Measurements from ENCODE around the gene HOXD8. TPM values are rescaled to one million over a fixed set of nuclear protein-coding genes. Genes with fewer than 3 reads are reported as not detected.

The HOXD8 gene
- total RNA-seq, 1 experiment from 2014 or later: 1.9 TPM

DNA sequence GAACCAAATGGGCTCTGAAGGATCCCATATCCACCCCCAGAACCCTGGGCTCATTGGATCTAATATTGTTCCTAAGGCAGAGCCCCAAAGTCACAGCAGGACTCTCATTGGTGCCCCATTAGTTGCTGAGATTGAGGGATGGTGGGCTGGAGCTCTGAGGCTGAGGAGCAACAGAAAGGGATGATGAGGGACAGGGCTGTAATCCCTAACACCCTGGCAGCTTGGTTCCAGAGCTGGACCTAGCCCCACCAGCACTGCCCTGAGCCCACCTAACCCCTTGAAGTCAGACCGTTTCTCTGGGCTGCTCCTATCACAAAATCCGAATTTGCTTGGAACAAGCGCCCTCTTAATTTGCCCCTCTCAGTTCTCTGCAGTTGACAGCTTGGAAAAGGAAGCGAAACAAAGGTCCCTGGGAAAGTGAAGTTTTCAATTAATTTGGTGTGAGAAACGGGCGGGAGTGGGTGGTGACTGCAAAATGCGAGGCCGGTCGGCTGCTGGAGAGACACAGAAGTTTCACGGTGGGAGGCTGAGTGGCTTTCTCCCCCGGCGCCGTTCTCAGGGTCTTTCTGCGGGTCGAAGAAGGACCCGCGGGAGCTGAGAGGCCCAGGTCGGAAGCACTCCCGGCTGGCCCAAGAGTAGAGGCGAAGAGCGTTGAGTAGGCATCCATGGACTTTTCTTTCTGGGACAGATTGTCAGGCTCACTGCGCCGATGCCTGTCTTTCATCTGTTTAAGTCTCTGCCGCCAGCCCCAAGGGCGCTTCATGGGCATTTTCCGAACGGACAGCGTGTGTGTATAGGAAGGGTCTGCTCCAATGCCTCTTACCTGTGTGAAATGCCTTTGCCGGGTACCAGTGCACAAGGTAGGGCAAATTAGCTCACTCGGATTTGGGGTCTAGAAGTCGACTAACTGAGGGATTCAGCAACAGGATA lies 37.9 kb upstream of the HOXD8 start:
- no peak for TF ChIP-seq EZH2 (IDR thresholded peaks at IDR 0.05; ENCODE audit: low read length, unreplicated experiment)
- TF ChIP-seq, protein P1, sequence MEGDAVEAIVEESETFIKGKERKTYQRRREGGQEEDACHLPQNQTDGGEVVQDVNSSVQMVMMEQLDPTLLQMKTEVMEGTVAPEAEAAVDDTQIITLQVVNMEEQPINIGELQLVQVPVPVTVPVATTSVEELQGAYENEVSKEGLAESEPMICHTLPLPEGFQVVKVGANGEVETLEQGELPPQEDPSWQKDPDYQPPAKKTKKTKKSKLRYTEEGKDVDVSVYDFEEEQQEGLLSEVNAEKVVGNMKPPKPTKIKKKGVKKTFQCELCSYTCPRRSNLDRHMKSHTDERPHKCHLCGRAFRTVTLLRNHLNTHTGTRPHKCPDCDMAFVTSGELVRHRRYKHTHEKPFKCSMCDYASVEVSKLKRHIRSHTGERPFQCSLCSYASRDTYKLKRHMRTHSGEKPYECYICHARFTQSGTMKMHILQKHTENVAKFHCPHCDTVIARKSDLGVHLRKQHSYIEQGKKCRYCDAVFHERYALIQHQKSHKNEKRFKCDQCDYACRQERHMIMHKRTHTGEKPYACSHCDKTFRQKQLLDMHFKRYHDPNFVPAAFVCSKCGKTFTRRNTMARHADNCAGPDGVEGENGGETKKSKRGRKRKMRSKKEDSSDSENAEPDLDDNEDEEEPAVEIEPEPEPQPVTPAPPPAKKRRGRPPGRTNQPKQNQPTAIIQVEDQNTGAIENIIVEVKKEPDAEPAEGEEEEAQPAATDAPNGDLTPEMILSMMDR (conservative IDR thresholded peaks at IDR 0.05; ENCODE audit: low read depth, low read length): no peak
- no peak for TF ChIP-seq EZH2phosphoT487 (IDR thresholded peaks at IDR 0.05; ENCODE audit: borderline replicate concordance, low read length)
- DNase-seq: no peak
- no peak overlapping the region for H3K4me3 ChIP-seq (ENCODE audit: low read length)
- POLR2A ChIA-PET (ENCODE audit: unreplicated experiment): interaction anchor here (0.6 kb wide), 1 partner anchor 224 kb away, joined by 3 read pairs; no protein-coding TSS in a partner anchor
- no peak overlapping the region for H3K9ac ChIP-seq (ENCODE audit: low read length)
- no peaks in the 10 kb centered on the region for H3K36me3 ChIP-seq (ENCODE audit: low read depth, low read length)
- no peak overlapping the region for H3K4me2 ChIP-seq (ENCODE audit: low read length)
- intact Hi-C loops (cut with micrococcal nuclease): loop anchor here (10.0 kb wide), 1 partner anchor 1057 kb away; no protein-coding TSS in a partner anchor
- no peaks in the 10 kb centered on the region for H4K20me1 ChIP-seq (ENCODE audit: low read length)
- H3K9me2 ChIP-seq (replicated peaks; ENCODE audit: low read length): no peaks in the 10 kb centered on the region
- no peaks in the 10 kb centered on the region for H3K79me2 ChIP-seq (ENCODE audit: low read length)
- H3K4me1 ChIP-seq (ENCODE audit: insufficient read depth, low read length): peaks cover 7% of the 10 kb centered on the region; the same call in 1 of the 2 replicates
- CTCF ChIA-PET: no interaction called here
- no peaks in the 10 kb centered on the region for H3F3A ChIP-seq (ENCODE audit: low read length, unreplicated experiment)
- H3K9me3 ChIP-seq (ENCODE audit: low read length): no peaks in the 10 kb centered on the region
- no TSS peak for BruUV-seq (replicated peaks)
- H3K27ac ChIP-seq (ENCODE audit: low read length): no peak overlapping the region
- no peak for ATAC-seq
- H2AFZ ChIP-seq (ENCODE audit: low read length): no peak overlapping the region
- H3K27me3 ChIP-seq (ENCODE audit: low read length): peaks cover 40% of the 10 kb centered on the region

DNA sequence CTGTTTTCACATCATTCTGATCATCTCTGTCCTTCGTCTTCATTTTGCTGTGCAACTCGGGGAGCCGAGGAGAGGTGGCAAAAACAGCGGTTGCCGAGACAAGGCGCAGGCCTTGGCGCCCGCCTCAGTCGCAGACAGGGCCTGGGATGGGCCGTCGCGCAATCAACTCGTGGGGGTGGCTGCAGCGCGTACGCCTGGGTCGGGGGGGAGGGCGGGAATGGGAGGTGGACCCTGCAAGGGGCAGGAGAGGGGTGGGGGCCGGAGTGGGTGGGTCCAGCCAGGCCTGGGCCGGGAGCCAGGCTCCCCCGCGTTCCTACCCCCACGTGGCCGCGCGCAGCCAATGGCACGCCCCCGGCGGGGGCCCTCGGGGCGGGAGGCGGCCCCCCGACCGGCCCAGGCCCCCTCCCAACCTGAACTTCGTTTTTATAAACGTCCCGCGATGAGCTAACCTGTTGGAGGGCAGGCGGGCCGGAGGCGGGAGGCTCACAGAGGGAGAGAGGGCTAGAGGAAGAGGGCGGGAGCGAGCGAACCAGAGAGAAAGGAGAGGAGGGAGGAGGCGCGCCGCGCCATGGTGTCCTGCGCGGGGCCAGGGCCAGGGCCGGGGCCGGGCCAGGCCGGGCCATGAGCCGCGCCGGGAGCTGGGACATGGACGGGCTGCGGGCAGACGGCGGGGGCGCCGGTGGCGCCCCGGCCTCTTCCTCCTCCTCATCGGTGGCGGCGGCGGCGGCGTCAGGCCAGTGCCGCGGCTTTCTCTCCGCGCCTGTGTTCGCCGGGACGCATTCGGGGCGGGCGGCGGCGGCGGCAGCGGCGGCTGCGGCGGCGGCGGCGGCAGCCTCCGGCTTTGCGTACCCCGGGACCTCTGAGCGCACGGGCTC lies 37.0 kb upstream of the HOXD8 start, which contains the start of gene HOXD13:
TSS of gene HOXD13 (plus strand) at position 452 of the 875 bp plus-strand sequence. CDS start at position 622, 170 bp downstream.
- no peaks in the 10 kb centered on the region for H3K79me2 ChIP-seq (ENCODE audit: low read length)
- H2AFZ ChIP-seq (ENCODE audit: low read length): peak within 1 kb of the TSS; percentile 78
- no peaks in the 10 kb centered on the region for H3F3A ChIP-seq (ENCODE audit: low read length, unreplicated experiment)
- no TSS peak for BruUV-seq (replicated peaks)
- peaks cover 40% of the 10 kb centered on the region for H3K27me3 ChIP-seq (ENCODE audit: low read length)
- no peaks in the 10 kb centered on the region for H3K9me3 ChIP-seq (ENCODE audit: low read length)
- H3K27ac ChIP-seq (ENCODE audit: low read length): no peak within 1 kb of the TSS
- no peaks in the 10 kb centered on the region for H3K9me2 ChIP-seq (replicated peaks; ENCODE audit: low read length)
- intact Hi-C loops (cut with micrococcal nuclease): loop anchor here (10.0 kb wide), 1 partner anchor 1058 kb away; no protein-coding TSS in a partner anchor
- DNase-seq (no peak), ATAC-seq (peak; percentile 11)
- H3K4me3 ChIP-seq (ENCODE audit: low read length): peak within 1 kb of the TSS; percentile 66
- POLR2A ChIA-PET (ENCODE audit: unreplicated experiment): interaction anchor here (0.6 kb wide), 1 partner anchor 225 kb away, joined by 3 read pairs; no protein-coding TSS in a partner anchor
- CTCF ChIA-PET: interaction anchor here (0.5 kb wide), 1 partner anchor 1701 kb away, joined by 8 read pairs; no protein-coding TSS in a partner anchor
- H3K4me2 ChIP-seq (ENCODE audit: low read length): peak within 1 kb of the TSS; percentile 84
- H4K20me1 ChIP-seq (ENCODE audit: low read length): no peaks in the 10 kb centered on the region
- no peaks in the 10 kb centered on the region for H3K36me3 ChIP-seq (ENCODE audit: low read depth, low read length)
- H3K4me1 ChIP-seq (ENCODE audit: insufficient read depth, low read length): peaks cover 7% of the 10 kb centered on the region; the same call in 1 of the 2 replicates
- H3K9ac ChIP-seq (ENCODE audit: low read length): no peak within 1 kb of the TSS
- TF ChIP-seq, protein P1 (conservative IDR thresholded peaks at IDR 0.05; ENCODE audit: low read depth, low read length): no peak
- TF ChIP-seq EZH2 (IDR thresholded peaks at IDR 0.05; ENCODE audit: low read length, unreplicated experiment) (no peak), EZH2phosphoT487 (IDR thresholded peaks at IDR 0.05; ENCODE audit: borderline replicate concordance, low read length) (no peak)
